ENCODE data around the gene PIP5K1C.

The PIP5K1C gene

GRCh38 chr19:3716147-3716668, 15.9 kb upstream of the PIP5K1C start:
- Histone ChIP-seq H3K4me3 (ENCODE audit: low read depth in 1 of 2, low read length in 2 of 2) (no peak overlapping the region), H3K36me3 (ENCODE audit: insufficient read depth, low read length) (no peaks in the 10 kb centered on the region), H3K79me2 (ENCODE audit: insufficient read depth, low read length) (no peaks in the 10 kb centered on the region), H3K27ac (ENCODE audit: low read length) (no peak overlapping the region), H2AFZ (ENCODE audit: low read depth, low read length) (no peak overlapping the region), H4K20me1 (ENCODE audit: insufficient read depth, low read length) (no peaks in the 10 kb centered on the region), H3K27me3 (ENCODE audit: insufficient read depth, low read length, poor library complexity) (peaks cover 11% of the 10 kb centered on the region), H3K9ac (ENCODE audit: low read depth, low read length) (no peak overlapping the region), H3K4me1 (ENCODE audit: insufficient read depth, low read length) (peaks cover 2% of the 10 kb centered on the region; the same call in 1 of the 2 replicates), H3K4me2 (ENCODE audit: insufficient read depth, low read length) (no peak overlapping the region), H3K9me3 (ENCODE audit: insufficient read depth, low read length, severe bottlenecking) (no peaks in the 10 kb centered on the region)
- TF ChIP-seq CTCF (IDR thresholded peaks at IDR 0.05; ENCODE audit: borderline replicate concordance, extremely low read depth, low read length, poor library complexity, severe bottlenecking) (no peak), EZH2 (IDR thresholded peaks at IDR 0.05; ENCODE audit: borderline replicate concordance, low read depth, low read length, severe bottlenecking) (no peak)
- no peak for ATAC-seq (ENCODE audit: insufficient read depth, low read depth)
- DNase-seq, result no peak

- H3K9ac ChIP-seq (ENCODE audit: low read depth, low read length), result no peak overlapping the region
- no peaks in the 10 kb centered on the region for H3K79me2 ChIP-seq (ENCODE audit: insufficient read depth, low read length)
- H3K36me3 ChIP-seq (ENCODE audit: insufficient read depth, low read length), result no peaks in the 10 kb centered on the region
- no peaks in the 10 kb centered on the region for H3K4me1 ChIP-seq (ENCODE audit: insufficient read depth, low read length)
- H3K9me3 ChIP-seq (ENCODE audit: insufficient read depth, low read length, severe bottlenecking), result no peaks in the 10 kb centered on the region
- no peak overlapping the region for H3K4me3 ChIP-seq (ENCODE audit: low read depth in 1 of 2, low read length in 2 of 2)
- H3K27ac ChIP-seq (ENCODE audit: low read length), result no peak overlapping the region
- ATAC-seq (ENCODE audit: insufficient read depth, low read depth), result no peak
- H2AFZ ChIP-seq (ENCODE audit: low read depth, low read length), result no peak overlapping the region
- no peak overlapping the region for H3K4me2 ChIP-seq (ENCODE audit: insufficient read depth, low read length)
- DNase-seq, result no peak
- peaks cover 7% of the 10 kb centered on the region for H3K27me3 ChIP-seq (ENCODE audit: insufficient read depth, low read length, poor library complexity)
- H4K20me1 ChIP-seq (ENCODE audit: insufficient read depth, low read length), result no peaks in the 10 kb centered on the region
- TF ChIP-seq CTCF (IDR thresholded peaks at IDR 0.05; ENCODE audit: borderline replicate concordance, extremely low read depth, low read length, poor library complexity, severe bottlenecking), result no peak
Observed at GRCh38 chr19:3712663-3713611, 12.7 kb upstream of the PIP5K1C start.

- no peaks in the 10 kb centered on the region for H3K9me3 ChIP-seq (ENCODE audit: insufficient read depth, low read length, severe bottlenecking)
- H3K4me2 ChIP-seq (ENCODE audit: insufficient read depth, low read length), result no peak overlapping the region
- no peaks in the 10 kb centered on the region for H3K4me1 ChIP-seq (ENCODE audit: insufficient read depth, low read length)
- H3K27me3 ChIP-seq (ENCODE audit: insufficient read depth, low read length, poor library complexity), result peaks cover 9% of the 10 kb centered on the region
- DNase-seq (no peak), ATAC-seq (ENCODE audit: insufficient read depth, low read depth) (no peak)
- no peak overlapping the region for H3K9ac ChIP-seq (ENCODE audit: low read depth, low read length)
- H3K4me3 ChIP-seq (ENCODE audit: low read depth in 1 of 2, low read length in 2 of 2), result no peak overlapping the region
- no peak overlapping the region for H2AFZ ChIP-seq (ENCODE audit: low read depth, low read length)
- H3K36me3 ChIP-seq (ENCODE audit: insufficient read depth, low read length), result no peaks in the 10 kb centered on the region
- TF ChIP-seq EZH2 (IDR thresholded peaks at IDR 0.05; ENCODE audit: borderline replicate concordance, low read depth, low read length, severe bottlenecking), result no peak
- no peaks in the 10 kb centered on the region for H3K79me2 ChIP-seq (ENCODE audit: insufficient read depth, low read length)
- H3K27ac ChIP-seq (ENCODE audit: low read length), result no peak overlapping the region
- no peaks in the 10 kb centered on the region for H4K20me1 ChIP-seq (ENCODE audit: insufficient read depth, low read length)
Observed at GRCh38 chr19:3710265-3710812, 10.1 kb upstream of the PIP5K1C start.
